ENCODE measurements around the gene SDCCAG8. TPM values are rescaled to one million over a fixed set of nuclear protein-coding genes. Genes with fewer than 3 reads are reported as not detected.

Gene SDCCAG8
- total RNA-seq, 3 donors from 2014 or later (not counting 1 experiment from before 2014, with no cell fraction given): 17.8 to 28.3 (median 21.2) TPM

DNA sequence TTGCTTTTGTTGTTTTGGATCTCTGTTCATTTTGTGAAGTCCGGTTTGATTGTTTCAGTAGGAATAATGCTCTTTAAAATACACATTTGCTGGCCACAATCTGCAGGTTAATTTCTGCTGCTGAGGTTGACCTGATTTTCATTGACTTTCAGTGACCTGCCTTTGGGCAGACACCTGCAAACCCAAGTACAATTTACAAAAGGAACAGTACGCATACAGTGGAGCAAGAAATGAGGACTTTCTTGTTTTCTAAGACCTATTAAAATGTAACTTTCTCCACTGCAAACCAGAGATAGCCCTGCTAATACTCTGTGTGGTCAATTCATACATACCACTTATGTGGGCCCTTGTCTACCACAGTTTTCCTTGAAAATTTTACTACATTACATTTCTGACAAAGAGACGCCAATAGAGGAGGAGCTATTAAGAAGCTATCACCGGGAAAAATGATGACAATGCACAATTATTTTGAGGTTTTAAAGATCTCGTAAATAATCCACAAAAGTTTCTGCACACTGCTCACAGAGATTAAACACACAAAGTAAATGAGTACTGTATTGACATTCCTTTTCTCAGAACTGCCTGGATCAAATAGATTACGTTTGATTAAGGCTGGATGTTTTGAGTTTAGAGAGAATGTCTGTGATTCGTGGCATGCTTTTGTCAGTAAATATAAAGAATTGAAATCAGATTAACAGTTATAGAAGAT lies 141.9 kb downstream of the SDCCAG8 start:
- Mint-ChIP-seq H3K27ac (no peak overlapping the region), H3K4me1 (no peaks in the 10 kb centered on the region), H3K4me3 (no peak overlapping the region), H3K36me3 (no peaks in the 10 kb centered on the region), H3K9me3 (no peaks in the 10 kb centered on the region), H3K27me3 (ENCODE audit: low read depth in 2 of 2) (no peaks in the 10 kb centered on the region)
- no peaks in the 10 kb centered on the region for H3K27me3 ChIP-seq (ENCODE audit: control insufficient read depth, insufficient read depth, low read length)
- H3K27ac ChIP-seq (ENCODE audit: low read length): no peak overlapping the region
- intact Hi-C loops (cut with micrococcal nuclease): no loop called here
- DNase-seq: no peak
- H3K4me1 ChIP-seq (ENCODE audit: control insufficient read depth, insufficient read depth, low read length): no peaks in the 10 kb centered on the region
- 97% methylated on average over 6 of the region's 7 CpGs for WGBS (ENCODE audit: insufficient coverage)
- ATAC-seq: no peak
- TF ChIP-seq CTCF (IDR thresholded peaks at IDR 0.05): no peak
- H3K9me3 ChIP-seq (ENCODE audit: control insufficient read depth, insufficient read depth, low read length): no peaks in the 10 kb centered on the region
- no peaks in the 10 kb centered on the region for H3K36me3 ChIP-seq (ENCODE audit: control insufficient read depth, insufficient read depth, low read length)
- H3K4me3 ChIP-seq (ENCODE audit: low read length): no peak overlapping the region

DNA sequence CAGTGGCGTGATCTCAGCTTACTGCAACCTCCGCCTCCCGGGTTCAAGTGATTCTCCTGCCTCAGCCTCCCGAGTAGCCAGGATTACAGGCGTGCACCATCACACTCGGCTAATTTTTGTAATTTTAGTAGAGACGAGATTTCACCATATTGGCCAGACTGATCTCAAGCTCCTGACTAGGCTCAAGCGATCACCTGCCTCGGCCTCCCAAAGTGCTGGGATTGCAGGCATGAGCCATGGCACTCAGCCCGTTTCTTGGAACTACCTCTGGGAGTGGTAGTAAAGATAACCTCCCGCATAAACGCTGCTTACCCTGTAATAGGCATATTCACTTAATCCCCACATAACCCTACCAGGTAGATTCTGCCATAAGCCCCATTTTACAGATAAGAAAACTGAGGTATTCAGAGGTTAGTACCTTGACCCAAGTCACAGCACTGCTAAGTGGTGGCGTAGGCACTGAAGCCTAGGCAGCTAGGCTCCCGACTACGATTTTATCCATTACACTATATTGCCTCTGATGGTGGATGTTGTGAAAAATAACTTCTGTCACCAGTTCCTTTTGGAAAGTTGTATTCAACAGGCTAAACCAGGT lies 143.8 kb downstream of the SDCCAG8 start:
- WGBS (ENCODE audit: insufficient coverage): 98% methylated on average over 13 of the region's 15 CpGs

GRCh38 chr1:243402868-243403267 lies 147.0 kb downstream of the SDCCAG8 start:
- no peak for DNase-seq
- ATAC-seq: no peak
- Mint-ChIP-seq H3K36me3 (no peaks in the 10 kb centered on the region), H3K27ac (no peak overlapping the region), H3K4me1 (peaks cover 0 to 5% of the 10 kb centered on the region in 2 donors), H3K27me3 (ENCODE audit: low read depth in 2 of 2) (no peaks in the 10 kb centered on the region), H3K9me3 (no peaks in the 10 kb centered on the region), H3K4me3 (no peak overlapping the region)
- 94% methylated on average over 3 of the region's 6 CpGs for WGBS (ENCODE audit: insufficient coverage)
- intact Hi-C loops (cut with micrococcal nuclease): no loop called here
- H3K36me3 ChIP-seq (ENCODE audit: control insufficient read depth, insufficient read depth, low read length): no peaks in the 10 kb centered on the region
- no peak overlapping the region for H3K27ac ChIP-seq (ENCODE audit: low read length)
- H3K4me3 ChIP-seq (ENCODE audit: low read length): no peak overlapping the region
- no peak for TF ChIP-seq CTCF (IDR thresholded peaks at IDR 0.05)
- no peaks in the 10 kb centered on the region for H3K27me3 ChIP-seq (ENCODE audit: control insufficient read depth, insufficient read depth, low read length)
- no peaks in the 10 kb centered on the region for H3K9me3 ChIP-seq (ENCODE audit: control insufficient read depth, insufficient read depth, low read length)
- H3K4me1 ChIP-seq (ENCODE audit: control insufficient read depth, insufficient read depth, low read length): no peaks in the 10 kb centered on the region

More for the DNA sequence above, 143.8 kb downstream of the SDCCAG8 start:
- Mint-ChIP-seq H3K36me3 (no peaks in the 10 kb centered on the region), H3K9me3 (no peaks in the 10 kb centered on the region), H3K4me3 (no peak overlapping the region), H3K27ac (no peak overlapping the region), H3K4me1 (no peaks in the 10 kb centered on the region), H3K27me3 (ENCODE audit: low read depth in 2 of 2) (no peaks in the 10 kb centered on the region)
- Histone ChIP-seq H3K36me3 (ENCODE audit: control insufficient read depth, insufficient read depth, low read length) (no peaks in the 10 kb centered on the region), H3K4me1 (ENCODE audit: control insufficient read depth, insufficient read depth, low read length) (no peaks in the 10 kb centered on the region), H3K9me3 (ENCODE audit: control insufficient read depth, insufficient read depth, low read length) (no peaks in the 10 kb centered on the region), H3K4me3 (ENCODE audit: low read length) (no peak overlapping the region), H3K27me3 (ENCODE audit: control insufficient read depth, insufficient read depth, low read length) (no peaks in the 10 kb centered on the region), H3K27ac (ENCODE audit: low read length) (no peak overlapping the region)
- DNase-seq (no peak), ATAC-seq (no peak)
- TF ChIP-seq CTCF (IDR thresholded peaks at IDR 0.05): no peak
- intact Hi-C loops (cut with micrococcal nuclease): no loop called here

Measured in natural killer cell (primary cell).